GM12878 (cell line): ENCODE results near the gene ADPRHL1. TPM values are rescaled to one million over a fixed set of nuclear protein-coding genes. Genes with fewer than 3 reads are reported as not detected.

Source experiments
- ATAC-seq: fragments of 200-7000 bp; cut with Tn5 transposase; 3 replicates; pipeline ENCODE4 v1.9.1; 2020; ENCODE audit warnings: mild to moderate bottlenecking, moderate library complexity
- BruUV-seq: library from RNA; stranded (reverse); fragments of 400-500 nt; replicated peaks from 2 replicates; lab custom pipeline; 2021; lab: Mats Ljungman, UMichigan
- CTCF ChIA-PET: fragments of 300-600 bp; sonication (Branson Sonifier 250); formaldehyde crosslinking; extraction: SDS; loops from one replicate; lab custom pipeline; 2021; ENCODE audit warnings: inconsistent platforms; lab: Yijun Ruan, JAX
- POLR2A ChIA-PET: fragments of 350-600 bp; formaldehyde crosslinking; extraction: SDS; loops from one replicate; lab custom pipeline; 2021; ENCODE audit warnings: inconsistent platforms; lab: Charles Lee
- RAD21 ChIA-PET: fragments of 300-600 bp; sonication (Branson Sonifier 250); formaldehyde crosslinking; loops from one replicate; lab custom pipeline; 2023; ENCODE audit warnings: antibody characterized with exemption; ENCODE audit not compliant: unreplicated experiment; lab: Charles Lee
- SMC1A ChIA-PET: fragments of 300-600 bp; sonication (Branson Sonifier 250); formaldehyde crosslinking; loops from one replicate; lab custom pipeline; 2023; ENCODE audit not compliant: unreplicated experiment, uncharacterized antibody; lab: Charles Lee
- DNase-seq: peaks from one replicate; pipeline ENCODE4 v3.0.0-alpha.2; 2011; ENCODE audit warnings: low read depth, low spot score
- FAIRE-seq: peaks from 3 replicates; lab custom pipeline; 2011; peaks lifted over from hg19 to GRCh38; lab: Jason Lieb, UNC
- H2AFZ ChIP-seq: 2 replicates; pipeline ENCODE4 v1.6.0; 2011; ENCODE audit warnings: low read depth, low read length, control low read depth; ENCODE audit not compliant: control insufficient read depth
- H3K27ac ChIP-seq: 2 replicates; pipeline ENCODE4 v1.5.1; 2011; ENCODE audit warnings: control low read depth; ENCODE audit not compliant: control insufficient read depth, insufficient read depth
- H3K27me3 ChIP-seq, 2 experiments: replicated peaks in 1 of 2; 2 replicates each; pipeline versions ENCODE4 v1.6.0 to v1.6.1; 2011; ENCODE audit warnings: low read length in 1 of 2; ENCODE audit not compliant: control insufficient read depth in 2 of 2, insufficient read depth in 2 of 2
- H3K36me3 ChIP-seq, 2 experiments: 2 replicates each; pipeline ENCODE4 v1.5.1; 2011; ENCODE audit warnings: low read length in 1 of 2; ENCODE audit not compliant: control insufficient read depth in 2 of 2, insufficient read depth in 2 of 2
- H3K4me1 ChIP-seq: 2 replicates; pipeline ENCODE4 v1.6.1; 2011; ENCODE audit warnings: mild to moderate bottlenecking, low read length, moderate library complexity, mixed read lengths; ENCODE audit not compliant: control insufficient read depth, insufficient read depth
- H3K4me2 ChIP-seq: 2 replicates; pipeline ENCODE4 v1.6.0; 2011; ENCODE audit warnings: control low read depth; ENCODE audit not compliant: control insufficient read depth, insufficient read depth
- H3K4me3 ChIP-seq: fragments of 200-600 bp; sonication (generic); 2 replicates; pipeline ENCODE4 v1.5.1; 2016
- H3K79me2 ChIP-seq: 2 replicates; pipeline ENCODE4 v1.6.0; 2011; ENCODE audit warnings: low read length; ENCODE audit not compliant: control insufficient read depth, insufficient read depth
- H3K9ac ChIP-seq: 2 replicates; pipeline ENCODE4 v1.8.0; 2011; ENCODE audit warnings: low read length, control low read depth, mixed read lengths; ENCODE audit not compliant: control insufficient read depth, insufficient read depth
- H3K9me3 ChIP-seq: replicated peaks from 3 replicates; pipeline ENCODE4 v1.5.1; 2011; ENCODE audit warnings: mild to moderate bottlenecking, low read length; ENCODE audit not compliant: control insufficient read depth, insufficient read depth
- H4K20me1 ChIP-seq: 2 replicates; pipeline ENCODE4 v1.6.0; 2011; ENCODE audit not compliant: control insufficient read depth, insufficient read depth
- BHLHE40 ChIP-seq, 2 experiments: fragments of 450-650 bp in 1 of 2; IDR thresholded peaks; 2 replicates each; pipeline ENCODE4 v1.6.1; 2011 to 2017; ENCODE audit warnings: low read depth in 2 of 2, borderline replicate concordance in 1 of 2, improper control_type of control experiment in 1 of 2, low read length in 1 of 2, mild to moderate bottlenecking in 1 of 2
- BMI1 ChIP-seq: fragments of 450-650 bp; IDR thresholded peaks from 2 replicates; pipeline ENCODE4 v1.6.1; 2016; ENCODE audit warnings: mild to moderate bottlenecking, moderate library complexity, borderline replicate concordance
- FOXK2 ChIP-seq: fragments of 450-650 bp; IDR thresholded peaks from 2 replicates; pipeline ENCODE4 v1.6.1; 2017; ENCODE audit warnings: mild to moderate bottlenecking, moderate library complexity
- HDAC6 ChIP-seq: fragments of 200-600 bp; sonication (generic); IDR thresholded peaks from one replicate; pipeline ENCODE4 v1.8.0; 2017; ENCODE audit warnings: antibody characterized with exemption; ENCODE audit not compliant: unreplicated experiment
- HSF1 ChIP-seq: fragments of 150-350 bp; IDR thresholded peaks from 2 replicates; pipeline ENCODE4 v1.6.1; 2014; ENCODE audit warnings: mild to moderate bottlenecking, low read depth, low read length
- KLF5 ChIP-seq: fragments of 450-650 bp; IDR thresholded peaks from 2 replicates; pipeline ENCODE4 v1.6.1; 2014; ENCODE audit warnings: mild to moderate bottlenecking; ENCODE audit not compliant: partially characterized antibody
- NFIC ChIP-seq: IDR thresholded peaks from 2 replicates; pipeline ENCODE4 v1.6.1; 2012; ENCODE audit warnings: low read depth, mild to moderate bottlenecking, inconsistent platforms, low read length, moderate library complexity
- NFXL1 ChIP-seq: fragments of 450-650 bp; IDR thresholded peaks from 2 replicates; pipeline ENCODE4 v1.6.1; 2017; ENCODE audit warnings: antibody characterized with exemption, mild to moderate bottlenecking, borderline replicate concordance
- NFYA ChIP-seq: IDR thresholded peaks from 2 replicates; pipeline ENCODE4 v1.6.1; 2011; ENCODE audit warnings: low read depth, mild to moderate bottlenecking, low read length, improper control_type of control experiment, borderline replicate concordance
- RAD51 ChIP-seq: fragments of 450-650 bp; IDR thresholded peaks from 2 replicates; pipeline ENCODE4 v1.6.1; 2016; ENCODE audit warnings: moderate library complexity, mild to moderate bottlenecking, inconsistent platforms
- RB1 ChIP-seq: fragments of 450-650 bp; formaldehyde crosslinking; IDR thresholded peaks from 2 replicates; pipeline ENCODE4 v1.6.1; 2017; ENCODE audit warnings: mild to moderate bottlenecking, borderline replicate concordance
- SP1 ChIP-seq: IDR thresholded peaks from one replicate; pipeline ENCODE4 v1.6.1; 2011; ENCODE audit warnings: low read depth, low read length
- SUPT20H ChIP-seq: IDR thresholded peaks from 2 replicates; pipeline ENCODE4 v1.6.1; 2011; ENCODE audit warnings: low read depth, mild to moderate bottlenecking, low read length, moderate library complexity, borderline replicate concordance; ENCODE audit not compliant: control insufficient read depth
- USF1 ChIP-seq: IDR thresholded peaks from 2 replicates; pipeline ENCODE4 v1.6.1; 2011; ENCODE audit warnings: borderline replicate concordance, low read depth, mild to moderate bottlenecking, moderate library complexity, mixed read lengths, low read length; ENCODE audit not compliant: insufficient read depth; ENCODE audit errors: extremely low read length
- ZNF384 ChIP-seq: IDR thresholded peaks from 2 replicates; pipeline ENCODE4 v1.6.1; 2012; ENCODE audit warnings: low read depth, mild to moderate bottlenecking, low read length, improper control_type of control experiment, borderline replicate concordance
- ZZZ3 ChIP-seq: IDR thresholded peaks from 2 replicates; pipeline ENCODE4 v1.6.1; 2011; ENCODE audit warnings: low read depth; ENCODE audit not compliant: control insufficient read depth, insufficient read length
- WGBS: methylation state at CpG from one replicate; pipeline ENCODE4 v1.1.6; 2016; ENCODE audit warnings: low lambda C conversion rate; ENCODE audit not compliant: insufficient replicate concordance, insufficient coverage; ENCODE audit errors: missing lambda C conversion rate; 5-methylcytosine and 5-hydroxymethylcytosine counted together
- in situ Hi-C: fragments of 300-500 bp; cut with MboI; formaldehyde crosslinking; loops from 9 replicates; pipeline ENCODE4 v1.14.3; 2018; ENCODE audit warnings: mixed read lengths
- intact Hi-C: fragments of 100-400 bp; cut with micrococcal nuclease; formaldehyde crosslinking; loops from one replicate; pipeline ENCODE4 v1.14.2; 2022; ENCODE audit not compliant: unreplicated experiment
- polyA plus RNA-seq, 11 experiments: library from polyadenylated mRNA; depleted of rRNA in 4 of 11; unstranded in 6 of 11; stranded (reverse) in 5 of 11; fragments of >200 nt; fragmentation: Nextera tagmentation in 4 of 11; fragmentation: Illumina TruSeq in 1 of 11; extraction: Ambion mirVana in 4 of 11; extraction: Trizol in 1 of 11; gene quantifications; 1 replicate in 1 of 11; 2 replicates in 10 of 11; pipeline versions ENCODE4 v1.2.1 to v1.2.3, GENCODE V29; 2011 to 2016; ENCODE audit warnings: inconsistent platforms in 2 of 11, missing spikeins in 2 of 11, low read depth in 1 of 11
- total RNA-seq, 4 experiments: library from RNA; depleted of rRNA in 3 of 4; stranded (reverse); fragments of >200 nt in 3 of 4; fragmentation: Illumina TruSeq in 1 of 4; extraction: Trizol in 1 of 4; gene quantifications; 2 replicates each; pipeline versions ENCODE4 v1.2.1 to v1.2.3, GENCODE V29; 2013 to 2021

Gene ADPRHL1
- total and polyA plus RNA-seq, 10 of the 15 experiments (the other 5 are each of a cell fraction or from before 2014, with no cell fraction given), result 0.05 to 1.9 (median 1.0) TPM

- TF ChIP-seq SP1, result no peak
- TF ChIP-seq FOXK2, result no peak
- no peak for TF ChIP-seq USF1
- TF ChIP-seq KLF5, result no peak
- no peak for TF ChIP-seq NFYA
- no peak for TF ChIP-seq NFIC
- TF ChIP-seq SUPT20H, result no peak
- no peak for TF ChIP-seq RB1
- no peak for TF ChIP-seq ZNF384
- TF ChIP-seq ZZZ3, result no peak
These were observed 27.2 kb downstream of the ADPRHL1 start (continued) for GRCh38 chr13:113425941-113426590.

GRCh38 chr13:113423520-113424163 lies 29.6 kb downstream of the ADPRHL1 start:
- ChIA-PET RAD21 (no interaction called here), POLR2A (no interaction called here), CTCF (no interaction called here), SMC1A (no interaction called here)
- Histone ChIP-seq H3K9me3 (no peaks in the 10 kb centered on the region), H3K4me1 (no peaks in the 10 kb centered on the region), H3K4me2 (no peak overlapping the region), H3K27ac (no peak overlapping the region), H4K20me1 (no peaks in the 10 kb centered on the region), H3K36me3 (no peaks in the 10 kb centered on the region), H2AFZ (no peak overlapping the region), H3K4me3 (no peak overlapping the region), H3K79me2 (no peaks in the 10 kb centered on the region), H3K9ac (no peak overlapping the region), H3K27me3 (no peaks in the 10 kb centered on the region)
- in situ Hi-C loops (no loop called here), intact Hi-C loops (no loop called here)
- TF ChIP-seq BHLHE40 (IDR thresholded peaks at IDR 0.05; ENCODE audit: borderline replicate concordance in 1 of 2, low read depth in 2 of 2, low read length in 1 of 2), result no peak
- TF ChIP-seq HDAC6, result no peak
- TF ChIP-seq ZNF384, result no peak
- no peak for TF ChIP-seq HSF1
- no peak for TF ChIP-seq BMI1
- TF ChIP-seq NFIC, result no peak
- no peak for TF ChIP-seq NFXL1
- TF ChIP-seq RAD51, result no peak
- ATAC-seq (no peak; the same call in 2 of the 3 replicates), DNase-seq (no peak), FAIRE-seq (no peak)
- no TSS peak for BruUV-seq
- 46% methylated on average over 11 of the region's 11 CpGs for WGBS
